Common myeloid progenitor, CD34-positive (primary cell): ENCODE data around the gene INTS7.

Source experiments
- CTCF ChIA-PET: fragments of 350-600 bp; sonication (Branson Sonifier 250); formaldehyde crosslinking; loops from one replicate; lab custom pipeline; 2021; ENCODE audit warnings: antibody characterized with exemption; lab: Charles Lee
- POLR2A ChIA-PET: fragments of 350-600 bp; sonication (Branson Sonifier 250); formaldehyde crosslinking; loops from one replicate; lab custom pipeline; 2021; ENCODE audit warnings: antibody characterized with exemption; lab: Charles Lee
- DNase-seq, 3 donors: peaks; one replicate each; pipeline versions ENCODE4 v3.0.0 to v3.0.0-alpha.2; 2013
- H3K27ac ChIP-seq, 2 experiments: 1 replicate in 1 of 2; 2 replicates in 1 of 2; pipeline ENCODE4 v1.7.0; 2013; ENCODE audit warnings: inconsistent platforms in 2 of 2, low read length in 2 of 2, mild to moderate bottlenecking in 2 of 2, low read depth in 1 of 2, moderate library complexity in 1 of 2; ENCODE audit not compliant: severe bottlenecking in 2 of 2, insufficient read depth in 1 of 2, poor library complexity in 1 of 2
- H3K27me3 ChIP-seq, 5 experiments: replicated peaks in 2 of 5; 1 replicate in 3 of 5; 2 replicates in 2 of 5; pipeline versions ENCODE4 v1.6.1 to v1.7.0; 2013; ENCODE audit warnings: low read length in 4 of 5, mild to moderate bottlenecking in 2 of 5, moderate library complexity in 2 of 5, inconsistent platforms in 1 of 5; ENCODE audit not compliant: insufficient read depth in 5 of 5, control insufficient read depth in 4 of 5
- H3K36me3 ChIP-seq, 4 experiments: 1 replicate in 2 of 4; 2 replicates in 2 of 4; pipeline versions ENCODE4 v1.6.1 to v1.7.0; 2013; ENCODE audit warnings: low read length in 3 of 4, control low read depth in 1 of 4, mild to moderate bottlenecking in 1 of 4; ENCODE audit not compliant: control insufficient read depth in 4 of 4, insufficient read depth in 4 of 4
- H3K4me1 ChIP-seq, 4 experiments: 1 replicate in 3 of 4; 2 replicates in 1 of 4; pipeline versions ENCODE4 v1.6.1 to v1.7.1; 2013; ENCODE audit warnings: low read length in 3 of 4, mild to moderate bottlenecking in 3 of 4, control low read depth in 1 of 4, inconsistent platforms in 1 of 4, moderate library complexity in 1 of 4; ENCODE audit not compliant: control insufficient read depth in 4 of 4, insufficient read depth in 4 of 4; ENCODE audit errors: control extremely low read depth in 1 of 4
- H3K4me3 ChIP-seq, 7 experiments: 1 replicate in 4 of 7; 2 replicates in 3 of 7; pipeline versions ENCODE4 v1.5.1 to v1.7.0; 2013; ENCODE audit warnings: mild to moderate bottlenecking in 7 of 7, low read length in 6 of 7, moderate library complexity in 6 of 7, inconsistent platforms in 2 of 7, low read depth in 2 of 7, control low read depth in 1 of 7; ENCODE audit not compliant: insufficient read depth in 4 of 7, control insufficient read depth in 1 of 7; ENCODE audit errors: extremely low read depth in 1 of 7
- H3K9me3 ChIP-seq, 5 experiments: 1 replicate in 4 of 5; 2 replicates in 1 of 5; pipeline versions ENCODE4 v1.6.1 to v1.7.1; 2013; ENCODE audit warnings: low read length in 4 of 5, mild to moderate bottlenecking in 2 of 5, inconsistent platforms in 1 of 5, low read depth in 1 of 5, moderate library complexity in 1 of 5; ENCODE audit not compliant: control insufficient read depth in 4 of 5, insufficient read depth in 2 of 5; ENCODE audit errors: control extremely low read depth in 1 of 5
- WGBS: methylation state at CpG from one replicate; pipeline ENCODE4 v1.1.5; 2013; ENCODE audit not compliant: insufficient coverage; 5-methylcytosine and 5-hydroxymethylcytosine counted together

INTS7 gene

GRCh38 chr1:211986628-211987254, 48.6 kb downstream of the INTS7 start:
- no peaks in the 10 kb centered on the region for H3K27me3 ChIP-seq
- ChIA-PET CTCF (interaction anchor here (1.5 kb wide), 1 partner anchor 306 kb away, joined by 3 read pairs; no protein-coding TSS in a partner anchor), POLR2A (no interaction called here)
- no peak overlapping the region for H3K4me3 ChIP-seq
- no peaks in the 10 kb centered on the region for H3K4me1 ChIP-seq
- peaks cover 15 to 36% (median 22%) of the 10 kb centered on the region in 4 experiments for H3K36me3 ChIP-seq
- H3K27ac ChIP-seq = no peak overlapping the region
- WGBS = 96% methylated on average over 5 of the region's 7 CpGs
- DNase-seq = no peak
- H3K9me3 ChIP-seq = no peaks in the 10 kb centered on the region

DNA sequence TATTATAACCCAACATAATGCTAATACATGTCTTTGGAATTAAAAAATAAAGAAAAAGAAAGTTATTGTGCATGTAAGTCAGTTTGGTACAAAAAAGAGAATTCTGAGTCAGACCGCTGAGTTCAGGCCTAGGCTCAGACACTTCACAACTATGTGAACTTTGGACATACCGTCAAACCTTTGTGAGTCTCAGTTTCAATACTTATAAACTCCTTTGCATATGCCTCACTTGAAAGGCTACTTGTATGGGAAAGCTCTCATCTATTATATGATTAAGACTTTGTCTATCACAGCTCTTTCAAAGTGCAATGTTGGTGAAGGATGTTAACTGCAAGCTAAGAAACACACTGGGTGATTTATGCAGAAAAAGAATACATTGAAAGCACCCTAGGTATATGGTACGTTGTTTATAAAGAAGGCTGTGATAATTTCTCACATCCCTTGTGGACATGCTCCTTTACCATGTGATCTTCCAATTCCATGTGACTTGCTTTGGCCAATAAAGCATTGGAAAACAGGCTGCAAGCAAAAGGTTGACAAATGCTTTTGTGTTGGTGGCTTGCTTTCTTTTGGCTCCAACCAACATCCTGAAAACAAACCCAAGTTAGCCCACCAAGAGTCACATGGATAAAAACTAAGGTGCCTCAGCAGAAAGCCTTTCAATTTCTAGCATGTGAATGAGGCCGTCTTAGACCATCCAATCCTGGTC, 49.6 kb downstream of the INTS7 start:
- CTCF ChIA-PET = interaction anchor here (1.5 kb wide), 1 partner anchor 305 kb away, joined by 3 read pairs; no protein-coding TSS in a partner anchor
- WGBS = 100% methylated on average over 2 of the region's 4 CpGs
- Histone ChIP-seq H3K27me3 (no peaks in the 10 kb centered on the region), H3K27ac (no peak overlapping the region), H3K36me3 (peaks cover 15 to 42% (median 25%) of the 10 kb centered on the region in 4 experiments), H3K4me1 (no peaks in the 10 kb centered on the region), H3K9me3 (no peaks in the 10 kb centered on the region), H3K4me3 (no peak overlapping the region)
- POLR2A ChIA-PET = no interaction called here
- no peak for DNase-seq

DNA sequence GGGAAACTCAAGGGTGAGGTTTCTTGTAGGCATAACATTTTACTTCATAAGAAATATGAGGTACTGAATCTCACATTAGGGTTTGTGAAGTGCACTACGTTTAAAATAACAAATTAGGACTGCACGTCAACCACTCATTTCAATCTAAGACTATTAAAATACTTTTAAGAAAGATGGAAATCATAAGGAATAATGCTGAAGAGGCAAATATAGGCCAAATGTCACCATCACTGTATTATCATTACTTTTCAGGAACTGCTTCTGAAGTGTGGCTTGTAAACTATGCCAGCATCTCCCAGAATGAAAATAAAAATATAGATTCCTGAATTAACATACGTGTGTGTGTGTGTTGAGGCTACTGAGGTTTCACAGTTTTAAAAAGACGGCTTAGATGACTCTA, 56.8 kb downstream of the INTS7 start:
- Histone ChIP-seq H3K4me1 (no peaks in the 10 kb centered on the region), H3K4me3 (no peak overlapping the region), H3K9me3 (no peaks in the 10 kb centered on the region), H3K27me3 (no peaks in the 10 kb centered on the region), H3K36me3 (peaks cover 17 to 66% (median 37%) of the 10 kb centered on the region in 4 experiments), H3K27ac (no peak overlapping the region)
- no peak for DNase-seq
- POLR2A ChIA-PET = interaction anchor here (0.7 kb wide), 1 partner anchor 125 kb away, joined by 3 read pairs; no protein-coding TSS in a partner anchor
- no CpG with 5 or more reads among the region's 4 CpGs for WGBS
- CTCF ChIA-PET = interaction anchor here (0.6 to 1.0 kb wide), 2 partner anchors 14 to 197 kb away, joined by 3 read pairs; no protein-coding TSS in a partner anchor

- WGBS = no CpG with 5 or more reads among the region's 3 CpGs
- H3K27ac ChIP-seq = no peak overlapping the region
- no peaks in the 10 kb centered on the region for H3K9me3 ChIP-seq
- POLR2A ChIA-PET = no interaction called here
- H3K4me3 ChIP-seq = no peak overlapping the region
- H3K27me3 ChIP-seq = no peaks in the 10 kb centered on the region
- peaks cover 7 to 58% (median 34%) of the 10 kb centered on the region in 4 experiments for H3K36me3 ChIP-seq
- H3K4me1 ChIP-seq = no peaks in the 10 kb centered on the region
- DNase-seq = no peak
- CTCF ChIA-PET = interaction anchor here (1.0 kb wide), 1 partner anchor 35 kb away, joined by 3 read pairs; no protein-coding TSS in a partner anchor
Measured at GRCh38 chr1:211975152-211975941, 60.0 kb downstream of the INTS7 start.

GRCh38 chr1:211973541-211973940, 61.8 kb downstream of the INTS7 start:
- Histone ChIP-seq H3K27me3 (no peaks in the 10 kb centered on the region), H3K4me1 (no peaks in the 10 kb centered on the region), H3K4me3 (no peak overlapping the region), H3K9me3 (no peaks in the 10 kb centered on the region), H3K27ac (no peak overlapping the region), H3K36me3 (peaks cover 3 to 47% (median 26%) of the 10 kb centered on the region in 4 experiments)
- POLR2A ChIA-PET = no interaction called here
- 100% methylated on average over 1 of the region's 1 CpG for WGBS
- no peak for DNase-seq
- CTCF ChIA-PET = no interaction called here

DNA sequence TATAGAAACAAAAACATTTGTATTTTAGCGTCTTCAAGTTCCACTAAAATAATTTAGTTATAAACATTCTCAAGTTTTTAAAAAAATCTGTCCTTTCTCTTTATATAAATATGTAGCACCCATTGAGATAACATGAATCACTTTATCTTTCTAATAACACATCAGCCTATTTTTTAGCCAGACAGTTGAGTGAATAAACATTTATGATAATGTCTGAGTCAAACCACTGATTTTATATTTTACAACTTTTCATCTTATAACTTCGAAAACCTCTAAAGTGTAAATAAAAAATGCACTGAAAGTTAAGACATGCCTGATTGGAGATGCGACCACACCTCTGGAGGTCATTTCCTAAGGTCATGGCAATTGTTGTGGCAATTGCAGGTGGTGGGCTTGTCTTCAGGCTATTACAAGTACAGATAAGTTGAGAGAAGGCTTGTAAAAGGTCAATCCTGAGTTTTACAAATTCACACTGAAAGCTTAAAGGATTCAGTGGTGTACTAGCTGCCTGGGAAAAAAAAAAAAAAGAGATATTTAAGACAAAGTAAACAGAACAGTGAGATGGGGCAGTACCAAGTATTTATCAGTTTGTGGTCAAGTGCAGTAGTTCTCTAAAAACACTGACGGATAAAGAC, 67.0 kb downstream of the INTS7 start:
- H3K4me3 ChIP-seq = no peak overlapping the region
- no peaks in the 10 kb centered on the region for H3K27me3 ChIP-seq
- 100% methylated on average over 1 of the region's 4 CpGs for WGBS
- peaks cover 0 to 3% (median 0%) of the 10 kb centered on the region in 5 experiments for H3K9me3 ChIP-seq
- H3K36me3 ChIP-seq = peaks cover 4 to 38% (median 25%) of the 10 kb centered on the region in 4 experiments
- CTCF ChIA-PET = no interaction called here
- no peak for DNase-seq
- H3K4me1 ChIP-seq = no peaks in the 10 kb centered on the region
- H3K27ac ChIP-seq = no peak overlapping the region
- POLR2A ChIA-PET = interaction anchor here (0.6 kb wide), 1 partner anchor 398 kb away, joined by 3 read pairs; no protein-coding TSS in a partner anchor
